Suprapubic skin (tissue), 4 donors: ENCODE data around the gene SRRM3. TPM values are rescaled to one million over a fixed set of nuclear protein-coding genes. Genes with fewer than 3 reads are reported as not detected.
"Not testable (repeated sequence)": the region's sequence is repeated elsewhere in the genome, so short reads cannot be mapped to it uniquely, and the experiment has no call there.

Experiments
- DNase-seq, 2 donors: peaks; one replicate each; pipeline ENCODE4 v3.0.0-alpha.2; 2019; ENCODE audit warnings: low spot score in 2 of 2
- H3K27ac ChIP-seq: fragments of 200-600 bp; sonication (generic); one replicate; pipeline ENCODE4 v1.5.1; 2019
- H3K27me3 ChIP-seq: fragments of 200-600 bp; sonication (generic); one replicate; pipeline ENCODE4 v1.5.1; 2019
- H3K36me3 ChIP-seq: fragments of 200-600 bp; sonication (generic); one replicate; pipeline ENCODE4 v1.5.1; 2019
- H3K4me1 ChIP-seq: fragments of 200-600 bp; sonication (generic); one replicate; pipeline ENCODE4 v1.5.1; 2019
- H3K4me3 ChIP-seq: fragments of 200-600 bp; sonication (generic); one replicate; pipeline ENCODE4 v1.5.1; 2019; ENCODE audit warnings: mild to moderate bottlenecking
- H3K9me3 ChIP-seq: fragments of 200-600 bp; sonication (generic); one replicate; pipeline ENCODE4 v1.5.1; 2019
- EP300 ChIP-seq: sonication (generic); formaldehyde crosslinking; IDR thresholded peaks from one replicate; pipeline ENCODE4 v1.6.1; 2017; ENCODE audit warnings: antibody characterized with exemption
- POLR2A ChIP-seq, 2 donors: fragments of 450-650 bp; IDR thresholded peaks; one replicate each; pipeline ENCODE4 v1.6.1; 2017; ENCODE audit warnings: antibody characterized with exemption in 2 of 2, mild to moderate bottlenecking in 2 of 2, moderate library complexity in 2 of 2
- POLR2AphosphoS5 ChIP-seq, 3 donors: sonication (generic); formaldehyde crosslinking; IDR thresholded peaks; one replicate each; pipeline ENCODE4 v1.6.1; 2017; ENCODE audit warnings: antibody characterized with exemption in 3 of 3
- WGBS: methylation state at CpG from one replicate; pipeline ENCODE4 v1.1.5; 2018; 5-methylcytosine and 5-hydroxymethylcytosine counted together
- total RNA-seq, 4 donors: library from RNA; depleted of rRNA; stranded (reverse); fragments of >200 nt; gene quantifications; one replicate each; pipeline ENCODE4 v1.1.0, GENCODE V29; 2016
- TF ChIP-seq, protein P1 (sequence below), 2 donors: fragments of 200-600 bp in 1 of 2; fragments of 450-650 bp in 1 of 2; sonication (generic) in 1 of 2; IDR thresholded peaks; one replicate each; pipeline ENCODE4 v1.5.1; 2016 to 2019; ENCODE audit warnings: antibody characterized with exemption in 2 of 2, mild to moderate bottlenecking in 1 of 2, moderate library complexity in 1 of 2

The SRRM3 gene
- total RNA-seq, 4 donors from 2014 or later = 5.6 to 8.5 (median 7.7) TPM

DNA sequence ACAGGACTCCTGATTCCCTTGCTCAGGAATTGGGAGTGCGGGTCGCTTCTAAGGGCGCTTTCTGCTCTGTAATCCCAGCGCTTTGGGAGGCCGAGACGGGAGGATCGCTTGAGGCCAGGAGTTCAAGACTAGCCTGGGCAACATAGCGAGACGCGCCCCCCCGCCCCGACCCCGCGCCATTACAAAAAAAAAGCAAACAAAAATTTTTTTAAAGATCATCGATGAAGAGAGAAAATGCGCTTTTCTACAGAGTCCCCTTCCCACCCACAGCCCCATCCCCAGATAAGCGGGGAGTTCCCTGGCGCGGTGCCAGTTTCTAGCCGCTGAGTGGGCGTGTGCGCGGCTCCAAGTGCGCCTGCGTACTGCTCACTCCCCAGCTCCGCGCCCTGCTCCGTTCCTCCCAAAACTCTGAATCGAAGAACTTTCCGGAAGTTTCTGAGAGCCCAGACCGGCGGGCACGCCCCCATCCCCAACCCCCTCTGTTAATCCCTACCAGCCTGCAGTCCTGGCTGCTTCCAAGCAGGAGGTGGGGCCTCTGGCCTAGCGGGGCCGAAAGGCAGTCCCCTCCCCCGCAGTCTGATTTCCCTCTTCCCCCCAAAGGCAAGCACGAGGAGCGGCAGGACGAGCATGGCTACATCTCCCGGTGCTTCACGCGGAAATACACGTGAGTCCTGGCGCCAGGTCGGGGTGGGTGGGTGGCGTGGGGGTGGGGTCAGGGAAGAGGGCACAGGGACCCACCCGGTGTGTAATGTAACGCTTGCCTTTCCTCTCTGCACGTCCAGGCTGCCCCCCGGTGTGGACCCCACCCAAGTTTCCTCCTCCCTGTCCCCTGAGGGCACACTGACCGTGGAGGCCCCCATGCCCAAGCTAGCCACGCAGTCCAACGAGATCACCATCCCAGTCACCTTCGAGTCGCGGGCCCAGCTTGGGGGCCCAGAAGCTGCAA, 101.8 kb downstream of the SRRM3 start:
- Histone ChIP-seq H3K36me3 (no peaks in the 10 kb centered on the region), H3K4me1 (peaks cover 62% of the 10 kb centered on the region), H3K27me3 (no peaks in the 10 kb centered on the region), H3K27ac (peak overlapping the region; percentile 93), H3K9me3 (no peaks in the 10 kb centered on the region), H3K4me3 (peak overlapping the region; percentile 89)
- DNase-seq = peak; percentile 93
- 2% methylated on average over 41 of the region's 56 CpGs for WGBS
- TF ChIP-seq, protein P1, sequence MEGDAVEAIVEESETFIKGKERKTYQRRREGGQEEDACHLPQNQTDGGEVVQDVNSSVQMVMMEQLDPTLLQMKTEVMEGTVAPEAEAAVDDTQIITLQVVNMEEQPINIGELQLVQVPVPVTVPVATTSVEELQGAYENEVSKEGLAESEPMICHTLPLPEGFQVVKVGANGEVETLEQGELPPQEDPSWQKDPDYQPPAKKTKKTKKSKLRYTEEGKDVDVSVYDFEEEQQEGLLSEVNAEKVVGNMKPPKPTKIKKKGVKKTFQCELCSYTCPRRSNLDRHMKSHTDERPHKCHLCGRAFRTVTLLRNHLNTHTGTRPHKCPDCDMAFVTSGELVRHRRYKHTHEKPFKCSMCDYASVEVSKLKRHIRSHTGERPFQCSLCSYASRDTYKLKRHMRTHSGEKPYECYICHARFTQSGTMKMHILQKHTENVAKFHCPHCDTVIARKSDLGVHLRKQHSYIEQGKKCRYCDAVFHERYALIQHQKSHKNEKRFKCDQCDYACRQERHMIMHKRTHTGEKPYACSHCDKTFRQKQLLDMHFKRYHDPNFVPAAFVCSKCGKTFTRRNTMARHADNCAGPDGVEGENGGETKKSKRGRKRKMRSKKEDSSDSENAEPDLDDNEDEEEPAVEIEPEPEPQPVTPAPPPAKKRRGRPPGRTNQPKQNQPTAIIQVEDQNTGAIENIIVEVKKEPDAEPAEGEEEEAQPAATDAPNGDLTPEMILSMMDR (IDR thresholded peaks at IDR 0.05) = no peak
- TF ChIP-seq POLR2AphosphoS5 (IDR thresholded peaks at IDR 0.05) = no peak
- TF ChIP-seq EP300 = no peak
- TF ChIP-seq POLR2A (IDR thresholded peaks at IDR 0.05) = no peak

DNA sequence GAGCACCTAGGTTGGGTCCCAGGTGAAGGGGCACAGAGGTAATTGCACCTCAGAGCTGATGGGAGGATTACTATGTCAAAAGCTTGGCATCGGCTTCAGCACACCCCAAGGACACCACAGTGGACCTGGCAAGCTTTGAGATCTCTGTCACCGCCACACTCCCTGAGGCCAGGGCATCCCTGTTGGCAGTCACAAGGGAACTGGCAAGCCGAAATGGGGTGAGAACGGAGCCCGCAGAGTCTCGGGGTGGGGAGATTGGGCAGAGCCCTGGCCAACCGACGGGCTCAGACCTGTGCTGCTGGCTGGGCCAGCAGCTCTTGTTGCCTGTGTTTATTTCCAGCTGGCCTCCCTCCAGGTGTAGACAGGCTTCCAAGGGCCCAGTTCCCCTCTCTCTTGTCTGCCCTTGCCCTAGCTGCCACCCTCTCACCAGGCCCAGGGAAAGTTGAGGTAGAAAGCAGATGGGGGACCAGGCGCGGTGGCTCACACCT, 103.2 kb downstream of the SRRM3 start:
- Histone ChIP-seq H3K27me3 (no peaks in the 10 kb centered on the region), H3K27ac (peak overlapping the region; percentile 93), H3K4me3 (peak overlapping the region; percentile 89), H3K36me3 (no peaks in the 10 kb centered on the region), H3K9me3 (no peaks in the 10 kb centered on the region), H3K4me1 (peaks cover 60% of the 10 kb centered on the region)
- no peak for DNase-seq
- 29% methylated on average over 6 of the region's 10 CpGs for WGBS
- TF ChIP-seq, protein P1 (IDR thresholded peaks at IDR 0.05) = no peak
- TF ChIP-seq POLR2AphosphoS5 (IDR thresholded peaks at IDR 0.05) (peak in 2 of 3 donors; percentile 49 to 64), POLR2A (IDR thresholded peaks at IDR 0.05) (no peak), EP300 (no peak)

DNA sequence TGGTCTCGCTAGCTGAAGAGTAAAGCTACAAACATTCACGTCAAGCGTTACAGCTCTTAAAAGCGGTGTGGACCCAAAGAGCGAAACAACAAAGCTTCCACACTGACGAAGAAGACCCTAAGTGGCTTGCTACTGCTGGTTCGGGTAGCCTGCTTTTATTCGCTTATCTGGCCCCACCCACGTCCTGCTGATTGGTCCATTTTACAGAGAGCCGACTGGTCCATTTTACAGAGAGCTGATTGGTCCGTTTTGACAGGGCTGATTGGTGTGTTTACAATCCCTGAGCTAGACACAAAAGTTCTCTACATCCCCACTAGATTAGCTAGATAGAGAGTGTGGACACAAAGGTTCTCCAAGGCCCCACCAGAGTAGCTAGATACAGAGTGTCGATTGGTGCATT, 107.2 kb downstream of the SRRM3 start:
- H3K36me3 ChIP-seq, H3K27me3 ChIP-seq, DNase-seq, H3K4me3 ChIP-seq, H3K27ac ChIP-seq, H3K9me3 ChIP-seq: not testable (repeated sequence)
- 85% methylated on average over 11 of the region's 12 CpGs for WGBS
- peaks cover 59% of the 10 kb centered on the region for H3K4me1 ChIP-seq

DNA sequence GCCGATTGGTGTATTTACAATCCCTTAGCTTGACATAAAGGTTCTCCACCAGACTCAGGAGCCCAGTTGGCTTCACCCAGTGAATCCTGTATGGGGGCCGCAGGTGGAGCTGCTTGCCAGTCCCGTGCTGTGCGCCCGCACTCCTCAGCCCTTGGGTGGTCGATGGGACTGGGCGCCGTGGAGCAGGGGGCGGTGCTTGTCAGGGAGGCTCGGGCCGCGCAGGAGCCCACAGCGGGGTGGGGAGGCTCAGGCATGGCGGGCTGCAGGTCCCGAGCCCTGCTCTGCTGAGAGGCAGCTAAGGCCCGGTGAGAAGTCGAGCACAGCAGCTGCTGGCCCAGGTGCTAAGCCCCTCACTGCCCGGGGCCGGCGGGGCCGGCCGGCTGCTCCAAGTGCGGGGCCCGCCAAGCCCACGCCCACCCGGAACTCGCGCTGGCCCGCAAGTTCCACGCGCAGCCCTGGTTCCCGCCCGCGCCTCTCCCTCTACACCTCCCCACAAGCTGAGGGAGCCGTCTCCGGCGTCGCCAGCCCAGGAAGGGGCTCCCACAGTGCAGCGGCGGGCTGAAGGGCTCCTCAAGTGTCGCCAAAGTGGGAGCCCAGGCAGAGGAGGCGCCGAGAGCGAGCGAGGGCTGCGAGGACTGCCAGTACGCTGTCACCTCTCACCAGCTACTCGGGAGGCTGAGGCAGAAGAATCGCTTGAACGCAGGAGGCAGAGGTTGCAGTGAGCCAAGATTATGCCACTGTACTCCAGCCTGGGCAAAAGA, 107.8 kb downstream of the SRRM3 start:
- H3K9me3 ChIP-seq, H3K27me3 ChIP-seq, DNase-seq, H3K4me3 ChIP-seq, H3K36me3 ChIP-seq: not testable (repeated sequence)
- 89% methylated on average over 15 of the region's 50 CpGs for WGBS
- peaks cover 58% of the 10 kb centered on the region for H3K4me1 ChIP-seq
- peak overlapping the region; percentile 77 for H3K27ac ChIP-seq

DNA sequence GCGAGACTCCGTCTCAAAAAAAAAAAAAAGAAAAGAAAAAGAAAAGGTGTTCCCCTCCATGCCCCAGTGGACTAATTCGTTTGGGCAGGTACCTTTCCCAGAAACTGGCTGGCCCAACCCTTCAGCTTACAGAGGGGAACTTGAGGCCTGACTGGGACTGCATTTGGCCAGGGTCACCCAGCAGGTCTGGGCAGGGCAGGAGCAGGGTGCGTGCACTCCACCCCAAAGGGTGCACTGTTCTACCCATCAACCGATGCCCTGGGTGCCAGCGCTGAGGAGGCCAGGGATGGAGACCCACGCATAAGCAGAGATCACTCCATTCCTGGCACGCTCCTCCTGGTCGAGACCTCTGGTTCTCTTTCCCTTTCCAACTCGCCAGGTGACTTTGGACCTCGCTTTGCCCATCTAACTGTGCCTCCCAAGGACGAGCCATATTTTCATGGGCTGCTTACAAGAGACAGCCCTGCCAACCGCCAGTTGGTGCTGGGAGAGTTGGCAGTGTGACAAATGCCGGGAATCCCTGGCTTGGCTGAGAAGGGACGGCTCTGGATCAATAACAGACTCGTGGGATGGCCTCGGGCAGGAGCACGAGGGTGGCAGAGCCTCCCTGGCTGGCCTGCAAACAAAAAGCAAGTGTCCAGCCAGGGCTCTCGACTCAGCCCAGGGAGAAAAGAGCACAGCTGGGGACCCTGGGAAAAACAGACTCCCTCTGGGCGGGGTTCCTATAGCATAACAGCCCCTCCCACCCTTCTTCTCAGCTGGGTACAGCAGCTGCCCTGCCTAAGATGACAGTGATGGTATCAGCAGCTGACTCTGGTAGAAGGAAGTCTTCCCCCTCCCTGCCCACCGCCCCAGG, 108.6 kb downstream of the SRRM3 start:
- Histone ChIP-seq H3K4me1 (peaks cover 50% of the 10 kb centered on the region), H3K36me3 (no peaks in the 10 kb centered on the region), H3K9me3 (no peaks in the 10 kb centered on the region), H3K4me3 (peak overlapping the region; percentile 7), H3K27ac (peak overlapping the region; percentile 77), H3K27me3 (no peaks in the 10 kb centered on the region)
- WGBS = 37% methylated on average over 21 of the region's 21 CpGs
- no peak for DNase-seq
- no peak for TF ChIP-seq EP300
- TF ChIP-seq POLR2A (IDR thresholded peaks at IDR 0.05) = no peak
- TF ChIP-seq POLR2AphosphoS5 (IDR thresholded peaks at IDR 0.05) = no peak
- TF ChIP-seq, protein P1 (IDR thresholded peaks at IDR 0.05) = no peak

DNA sequence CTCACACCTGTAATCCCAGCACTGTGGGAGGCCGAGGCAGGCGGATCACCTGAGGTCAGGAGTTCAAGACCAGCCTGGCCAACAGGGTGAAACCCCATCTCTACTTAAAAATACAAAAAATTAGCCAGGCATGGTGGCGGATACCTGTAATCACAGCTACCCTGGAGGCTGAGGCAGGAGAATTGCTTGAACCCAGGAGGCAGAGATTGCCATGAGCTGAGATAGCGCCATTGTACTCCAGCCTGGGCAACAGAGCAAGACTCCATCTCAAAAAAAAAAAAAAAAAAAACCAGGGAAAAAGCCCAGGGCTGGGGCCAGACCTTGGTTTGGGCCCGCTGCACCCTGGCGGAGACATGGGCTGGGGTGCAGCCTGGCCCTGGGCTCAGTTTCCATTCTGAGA, 110.1 kb downstream of the SRRM3 start:
- 95% methylated on average over 6 of the region's 6 CpGs for WGBS
- H3K27me3 ChIP-seq, DNase-seq, H3K27ac ChIP-seq, H3K4me3 ChIP-seq, H3K9me3 ChIP-seq, H3K36me3 ChIP-seq: not testable (repeated sequence)
- peaks cover 37% of the 10 kb centered on the region for H3K4me1 ChIP-seq
